ENCODE results near the gene PALLD.

The PALLD gene

GRCh38 chr4:168593399-168593798, 96.5 kb downstream of the PALLD start:
- DNase-seq: no peak

GRCh38 chr4:168594121-168594520, 97.3 kb downstream of the PALLD start:
- no peak for DNase-seq

DNA sequence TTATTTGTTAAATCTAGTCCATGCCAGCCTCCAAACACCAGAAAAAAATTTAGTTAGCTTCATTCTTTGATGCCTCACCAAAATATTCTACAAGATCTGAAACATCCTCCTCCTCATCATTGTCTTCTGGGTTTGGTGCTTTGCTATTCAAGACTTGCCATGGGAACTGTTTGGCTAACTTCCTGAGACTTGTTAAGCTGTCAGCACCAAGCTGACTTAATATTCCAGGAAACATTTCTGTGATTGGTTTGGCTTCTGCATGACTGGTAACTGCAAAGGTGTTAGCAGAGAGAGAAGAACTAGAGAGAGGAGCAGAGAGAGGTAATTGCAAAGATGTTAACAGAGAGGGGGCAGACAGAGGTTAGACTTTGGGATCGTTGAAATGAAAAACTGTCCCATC, 101.3 kb downstream of the PALLD start:
- no peak for DNase-seq

DNA sequence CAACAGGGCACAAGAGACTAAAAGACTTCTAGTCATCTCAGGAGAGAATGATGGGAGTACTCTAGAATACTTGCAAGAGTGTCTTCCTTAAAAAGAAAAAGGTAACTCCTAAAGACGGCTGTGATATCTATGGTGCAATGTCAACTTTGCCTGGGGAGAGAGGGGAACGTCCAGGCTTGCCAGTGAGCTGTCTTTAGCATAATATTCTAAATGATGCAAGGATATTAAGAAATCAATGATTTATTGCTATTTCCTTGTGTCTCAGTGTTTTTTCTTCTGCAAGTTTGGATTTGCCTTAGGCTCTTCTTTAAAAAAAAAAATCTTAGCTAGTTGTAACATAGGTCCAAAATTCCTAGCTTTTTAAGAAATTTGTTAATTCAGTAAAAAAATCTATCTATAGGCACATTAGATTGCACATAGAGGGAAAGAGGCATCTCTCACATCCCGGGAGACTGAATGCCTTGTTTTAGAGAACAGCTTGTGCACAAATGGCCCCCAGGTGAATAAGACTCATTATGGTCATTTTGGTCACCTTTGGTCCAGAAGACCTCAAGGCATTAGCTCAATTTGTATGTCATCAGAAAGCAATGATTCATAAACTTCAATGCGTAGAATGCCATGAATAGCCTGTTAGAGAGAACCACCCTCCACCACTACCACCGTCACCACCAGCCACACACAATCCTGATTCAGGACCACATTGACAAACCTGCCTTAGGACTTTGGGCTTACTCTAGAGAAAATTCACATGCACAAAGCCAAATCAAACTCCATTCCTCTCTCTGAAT, 104.1 kb downstream of the PALLD start:
- DNase-seq: no peak

DNA sequence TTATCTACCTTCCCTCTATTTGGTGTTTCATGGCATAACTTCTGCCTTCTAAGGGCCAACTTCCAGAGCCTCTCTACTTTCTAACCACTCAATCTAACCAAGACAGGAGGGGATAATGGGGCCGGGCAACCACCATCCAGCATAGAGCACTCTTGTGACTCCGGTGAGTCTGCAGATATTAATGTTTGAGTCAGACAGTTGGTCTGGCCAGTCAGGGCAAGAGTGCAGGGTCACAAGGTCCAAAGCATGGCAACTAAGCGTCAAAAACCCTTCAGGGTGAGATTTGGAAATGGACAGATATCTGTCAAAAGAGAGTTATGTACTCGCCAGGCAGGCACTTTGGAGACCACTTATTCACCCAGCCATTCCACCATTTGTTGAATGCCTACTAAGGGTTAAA, 105.0 kb downstream of the PALLD start:
- DNase-seq: no peak

- no peak for DNase-seq
Observed at GRCh38 chr4:168604496-168605373, 107.9 kb downstream of the PALLD start.

DNA sequence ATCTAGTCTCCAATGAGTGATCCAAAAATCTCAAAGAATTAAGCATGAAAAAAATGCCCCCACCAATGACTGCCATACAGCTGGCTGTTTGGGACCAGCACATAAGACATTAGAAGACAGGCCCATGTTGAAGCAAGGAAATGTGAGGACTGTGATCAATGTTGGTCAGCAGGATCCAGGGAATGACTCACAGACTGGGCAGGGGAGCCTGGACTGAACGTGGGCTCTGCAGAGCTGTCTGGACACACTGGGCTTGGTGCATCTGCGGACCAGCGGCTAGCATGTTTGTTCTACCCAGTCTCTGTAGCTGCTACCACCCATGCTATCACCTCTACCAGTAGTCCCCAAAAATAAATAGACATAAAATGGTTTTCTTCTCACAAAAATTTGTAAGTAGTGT, 108.6 kb downstream of the PALLD start:
- no peak for DNase-seq

DNA sequence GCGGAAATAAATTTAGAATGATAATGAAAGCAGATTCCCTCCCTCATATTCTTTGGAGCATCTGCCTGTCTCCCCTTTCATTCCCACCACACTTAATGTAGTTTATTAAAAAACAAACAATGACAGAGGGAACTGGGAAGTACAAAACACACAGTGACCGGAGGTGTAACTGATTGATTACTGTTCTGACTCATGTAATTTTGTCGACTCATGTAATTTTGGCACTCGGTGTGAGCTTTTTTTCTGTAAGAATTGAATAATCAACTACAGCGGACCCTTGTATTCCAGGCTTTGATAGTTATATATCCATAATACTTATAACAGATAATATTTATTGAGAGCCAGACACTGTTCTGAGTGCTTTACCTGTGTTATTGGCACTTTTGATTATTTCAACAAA, 110.4 kb downstream of the PALLD start:
- DNase-seq: no peak

- no peak for DNase-seq
Observed at GRCh38 chr4:168608771-168609170, 111.9 kb downstream of the PALLD start.

DNA sequence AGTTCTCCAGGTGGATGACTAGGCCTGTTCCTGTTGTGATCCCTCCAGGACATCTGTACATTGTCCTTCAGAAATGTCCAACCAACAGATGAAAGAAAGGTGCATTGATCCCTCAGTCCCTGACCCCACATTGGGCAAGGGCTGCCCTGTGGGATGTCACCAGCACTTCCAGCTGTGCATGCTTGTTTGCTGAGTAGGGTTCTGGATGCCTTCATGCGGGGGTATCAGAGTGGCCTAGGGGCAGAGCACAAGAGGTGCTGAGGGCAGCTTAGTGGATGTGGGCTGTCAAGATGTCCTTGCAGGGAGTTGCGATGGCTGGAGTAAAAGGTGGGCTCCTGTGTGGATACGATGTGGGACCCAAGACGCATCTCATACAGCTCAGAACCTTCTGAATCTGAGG, 112.5 kb downstream of the PALLD start:
- DNase-seq: no peak

DNA sequence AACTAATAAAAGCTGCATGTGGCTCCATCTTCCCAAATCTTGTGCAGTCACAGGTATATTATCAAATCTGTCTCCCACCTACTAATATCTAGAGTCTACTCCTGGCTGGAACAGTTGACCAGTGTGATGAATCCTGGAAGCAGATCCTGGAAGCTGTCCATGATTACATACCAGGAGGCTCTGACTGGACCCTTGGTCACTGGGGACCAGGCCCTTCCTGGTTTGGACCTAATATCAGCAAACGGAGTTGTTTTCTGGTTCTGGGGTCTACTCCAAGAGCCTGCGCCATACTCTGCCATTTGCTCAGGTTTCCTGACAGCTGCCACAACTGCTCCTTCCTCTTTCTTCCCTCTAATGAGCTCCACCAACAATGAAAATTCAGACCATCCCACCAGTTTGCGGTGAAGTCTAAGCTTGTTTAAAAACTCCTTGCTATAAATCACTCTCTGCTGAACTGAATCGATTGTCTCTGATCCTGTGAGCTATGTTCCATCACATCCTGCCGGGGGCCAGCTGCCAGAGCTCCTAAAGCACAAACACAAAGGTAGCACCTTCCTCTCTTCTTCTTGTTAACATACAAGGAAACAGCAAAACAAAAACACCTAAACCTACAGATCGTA, 114.2 kb downstream of the PALLD start:
- no peak for DNase-seq

GRCh38 chr4:168612450-168613135, 115.7 kb downstream of the PALLD start:
- no peak for DNase-seq

DNA sequence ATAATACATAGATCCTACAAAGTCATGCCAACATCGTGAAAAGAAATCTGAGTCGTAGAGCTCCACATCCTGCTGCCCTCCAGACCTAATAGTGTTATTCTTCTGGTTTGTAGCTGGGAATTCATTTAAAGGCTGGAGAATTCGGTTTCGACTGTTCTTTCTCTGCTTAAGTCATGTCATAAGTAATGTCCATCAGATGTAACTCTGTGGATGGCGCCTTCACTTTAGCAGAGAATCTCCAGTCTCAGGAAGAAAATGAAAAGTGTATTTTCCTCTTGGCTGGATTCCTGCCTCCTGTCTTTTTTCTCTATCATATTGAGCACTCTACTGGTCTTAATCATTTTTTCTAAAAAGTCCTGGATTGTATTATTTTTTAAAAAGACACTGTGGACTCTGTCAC, 117.0 kb downstream of the PALLD start:
- DNase-seq: no peak

GRCh38 chr4:168614281-168615057, 117.6 kb downstream of the PALLD start:
- no peak for DNase-seq

DNA sequence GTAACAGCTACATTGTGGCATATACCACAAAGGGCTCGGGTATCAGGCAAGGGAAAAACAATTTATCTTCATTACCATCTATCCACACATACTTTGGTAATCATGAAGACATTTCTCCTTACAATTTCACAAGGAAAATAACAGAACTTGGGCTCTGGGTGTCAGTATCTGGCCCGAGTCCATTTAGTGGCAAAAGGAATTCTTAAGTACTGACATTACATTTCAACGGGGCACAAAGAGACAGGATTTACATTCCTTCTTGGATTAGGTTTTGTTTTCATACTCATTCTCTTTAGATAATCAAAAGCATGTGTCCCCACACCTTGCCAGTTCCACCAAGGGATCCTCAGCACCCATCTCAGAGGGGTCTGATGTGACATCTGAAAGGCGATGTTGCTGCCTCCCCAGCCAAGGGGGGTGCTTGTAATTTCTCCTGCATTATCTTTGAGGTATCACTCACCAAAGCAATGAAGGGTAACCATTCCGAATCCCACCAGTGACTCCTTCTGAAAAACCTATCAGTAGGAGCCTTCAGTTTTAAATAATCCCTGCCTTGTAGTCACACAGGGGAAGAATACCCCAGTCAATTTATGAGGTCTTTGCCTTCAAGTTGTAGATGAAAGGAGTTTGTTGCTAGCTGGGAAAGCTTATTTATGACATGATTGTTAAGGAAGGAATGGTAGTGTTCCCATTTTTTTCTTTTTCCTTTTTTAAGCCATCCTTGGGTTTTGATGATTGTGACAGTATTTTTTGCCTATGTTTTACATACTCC, 118.6 kb downstream of the PALLD start:
- DNase-seq: no peak

- no peak for DNase-seq
Observed at GRCh38 chr4:168618577-168619265, 121.9 kb downstream of the PALLD start.

DNA sequence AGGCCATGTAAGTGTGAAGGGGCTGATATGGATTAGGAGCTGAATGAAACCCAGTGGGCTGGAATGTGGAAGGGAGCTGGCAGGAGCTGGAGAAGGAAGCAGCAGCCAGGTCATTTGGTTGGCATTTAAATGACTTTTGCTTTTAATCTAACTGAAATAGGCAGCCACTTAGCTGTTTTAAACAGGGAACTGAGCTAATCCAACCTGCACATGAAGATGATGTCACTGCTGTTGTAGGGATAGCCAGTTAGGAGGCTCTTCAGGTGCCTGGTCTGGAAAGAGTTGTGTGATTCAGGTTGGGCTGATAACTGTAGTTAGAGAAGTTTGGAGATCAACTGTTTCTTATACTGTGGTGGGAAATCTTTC, 122.4 kb downstream of the PALLD start:
- DNase-seq: no peak

GRCh38 chr4:168621806-168622589, 125.1 kb downstream of the PALLD start:
- no peak for DNase-seq

DNA sequence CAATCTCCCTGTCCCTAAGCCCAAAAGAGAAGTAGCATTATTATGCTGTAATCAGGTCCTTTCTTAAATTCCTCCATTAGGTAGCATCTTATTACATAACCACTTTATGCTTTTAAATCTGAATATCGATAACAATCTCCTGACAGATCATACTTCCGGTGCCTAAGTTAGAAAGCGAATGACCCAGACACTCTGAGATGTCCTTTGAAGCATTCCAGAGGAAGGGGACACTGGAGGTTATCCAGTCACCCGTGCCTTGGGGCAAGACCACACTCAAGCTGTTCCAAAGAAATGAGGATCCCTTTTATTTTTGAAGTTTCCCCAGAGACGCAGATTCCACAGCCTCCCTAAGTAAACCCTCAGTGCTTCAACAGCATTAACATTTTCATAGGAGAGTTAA, 125.7 kb downstream of the PALLD start:
- DNase-seq: no peak

DNA sequence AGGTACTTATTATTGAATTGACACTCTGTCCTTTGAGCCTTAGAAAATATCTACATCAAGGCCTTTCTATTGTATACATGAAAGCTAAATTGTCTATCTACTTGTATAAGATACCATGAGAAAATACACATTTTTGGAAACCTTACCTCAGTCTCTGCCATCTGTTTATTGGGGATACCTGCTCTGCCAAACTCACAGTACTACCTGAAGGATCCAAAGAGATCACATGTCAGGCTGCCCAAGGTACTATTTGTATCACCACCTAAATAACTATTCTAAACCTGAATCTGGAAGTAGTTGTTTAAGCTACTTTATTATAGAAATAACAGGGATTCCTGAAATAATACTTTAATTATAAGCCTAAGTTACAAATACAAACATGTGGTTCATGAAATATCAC, 126.2 kb downstream of the PALLD start:
- DNase-seq: no peak
